Measurements from ENCODE around the gene F2.
"Not testable (repeated sequence)": the region's sequence is repeated elsewhere in the genome, so short reads cannot be mapped to it uniquely, and the experiment has no call there.

F2 gene
- total RNA-seq, result 0 to 1.9 (median 0) reads per million in 17 experiments

DNA sequence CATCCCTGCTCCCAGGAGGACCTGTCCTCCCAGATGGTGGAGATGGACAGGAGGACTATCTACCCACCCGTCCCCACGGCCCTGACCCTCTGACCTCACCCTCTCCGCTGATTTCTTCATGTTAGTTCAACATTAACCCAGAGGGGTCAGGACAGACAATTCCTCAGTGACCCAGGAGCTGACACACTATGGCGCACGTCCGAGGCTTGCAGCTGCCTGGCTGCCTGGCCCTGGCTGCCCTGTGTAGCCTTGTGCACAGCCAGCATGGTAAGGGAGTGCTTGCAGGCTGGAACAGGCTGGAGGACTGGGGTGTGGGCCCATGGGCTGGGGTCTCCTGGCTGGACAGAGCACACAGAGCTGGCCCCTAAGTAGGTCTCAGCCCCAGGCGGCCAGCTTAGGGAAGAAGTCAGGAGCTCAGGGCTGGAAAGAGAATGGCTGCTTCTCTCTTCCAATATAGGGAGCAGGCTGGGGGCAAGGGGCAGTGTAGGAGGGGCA is at the start of gene F2:
Gene F2, plus strand, starts transcription at position 166 of the 495 bp plus-strand sequence. Its CDS starts 23 bp downstream, at position 189.
- no peak for DNase-seq

GRCh38 chr11:46669711-46670139 is 49.3 kb upstream of the F2 start:
- DNase-seq, result peak; percentile 30 to 55 (median 44)

GRCh38 chr11:46670521-46670920 is 48.5 kb upstream of the F2 start:
- DNase-seq, result not testable (repeated sequence)

DNA sequence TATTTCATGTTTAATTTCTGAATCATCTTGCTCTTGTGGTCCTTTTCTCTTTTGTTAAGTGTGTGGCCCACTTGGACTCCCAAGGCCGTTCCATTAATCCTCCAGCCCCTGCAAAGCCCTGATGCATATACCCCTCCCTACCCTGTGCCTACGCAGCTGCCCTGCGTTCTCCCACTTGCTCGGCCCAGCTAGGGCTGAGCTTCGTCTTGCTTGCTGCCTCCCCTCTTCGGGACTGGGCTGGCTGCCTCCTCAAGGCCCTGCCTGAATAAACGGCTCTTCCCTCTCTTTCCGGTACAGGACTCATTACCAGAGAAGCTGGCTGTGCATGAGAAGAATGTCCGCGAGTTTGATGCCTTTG is 47.1 kb upstream of the F2 start:
- no peak for DNase-seq

DNA sequence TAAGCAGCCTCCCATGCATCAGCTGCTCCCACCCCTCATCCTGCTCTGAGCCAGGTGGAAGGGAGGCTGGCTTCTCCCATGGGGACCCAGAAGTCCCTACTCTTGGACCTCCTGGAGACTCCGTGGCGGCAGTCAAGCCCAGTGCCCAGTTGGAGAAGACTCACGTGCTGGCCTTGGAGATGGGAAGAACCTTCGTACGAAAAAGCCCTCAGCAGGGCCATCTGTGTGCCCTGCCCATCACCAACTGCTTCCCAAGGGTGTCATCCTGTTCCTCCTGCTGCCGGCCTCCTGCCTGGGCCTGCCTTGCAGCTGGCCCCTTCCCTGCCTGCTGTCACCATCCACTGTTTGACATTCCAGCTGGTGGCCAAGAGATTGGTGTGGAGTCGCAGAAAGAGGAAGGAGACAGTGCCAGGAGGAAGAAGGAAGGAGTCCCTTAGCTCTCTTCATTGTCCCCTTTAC is 46.6 kb upstream of the F2 start:
- DNase-seq, result peak; percentile 23 to 47 (median 46)

DNA sequence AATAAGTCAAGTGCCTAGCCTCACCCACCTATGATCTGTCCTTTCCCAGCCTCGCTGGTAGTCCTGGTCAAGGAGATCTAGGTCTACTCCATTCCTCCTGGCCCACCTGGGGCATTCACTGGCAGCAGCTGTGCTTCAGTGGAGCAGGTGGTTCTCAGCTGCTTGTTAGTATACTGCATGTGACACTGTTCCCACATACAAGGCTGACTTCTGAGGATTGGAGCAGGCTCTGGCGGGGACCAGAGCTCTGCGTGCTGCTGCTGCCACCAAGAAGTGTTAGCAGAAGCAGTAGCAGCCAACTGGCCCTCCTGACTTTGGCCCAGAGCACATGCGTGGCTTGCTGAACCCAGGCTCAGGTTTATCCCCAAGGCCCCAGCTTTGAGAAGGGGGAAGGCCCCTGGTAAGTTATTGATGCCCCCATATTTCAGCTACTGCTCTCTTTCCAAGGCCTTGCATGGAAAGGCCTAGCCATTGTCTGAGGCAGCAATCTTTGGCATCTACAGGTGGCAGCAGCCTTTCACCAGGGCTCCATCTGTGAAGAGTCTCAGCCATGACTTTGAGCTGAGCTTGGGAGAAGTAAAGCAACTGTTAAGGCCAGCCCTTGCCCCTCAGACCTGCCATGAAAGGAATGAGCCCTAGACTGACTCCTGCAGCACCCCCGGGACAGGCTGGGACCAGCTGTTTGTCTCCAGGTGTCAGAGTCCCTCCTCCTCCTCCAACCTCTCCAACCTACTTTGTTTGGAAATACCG is 45.1 kb upstream of the F2 start:
- DNase-seq, result no peak

DNA sequence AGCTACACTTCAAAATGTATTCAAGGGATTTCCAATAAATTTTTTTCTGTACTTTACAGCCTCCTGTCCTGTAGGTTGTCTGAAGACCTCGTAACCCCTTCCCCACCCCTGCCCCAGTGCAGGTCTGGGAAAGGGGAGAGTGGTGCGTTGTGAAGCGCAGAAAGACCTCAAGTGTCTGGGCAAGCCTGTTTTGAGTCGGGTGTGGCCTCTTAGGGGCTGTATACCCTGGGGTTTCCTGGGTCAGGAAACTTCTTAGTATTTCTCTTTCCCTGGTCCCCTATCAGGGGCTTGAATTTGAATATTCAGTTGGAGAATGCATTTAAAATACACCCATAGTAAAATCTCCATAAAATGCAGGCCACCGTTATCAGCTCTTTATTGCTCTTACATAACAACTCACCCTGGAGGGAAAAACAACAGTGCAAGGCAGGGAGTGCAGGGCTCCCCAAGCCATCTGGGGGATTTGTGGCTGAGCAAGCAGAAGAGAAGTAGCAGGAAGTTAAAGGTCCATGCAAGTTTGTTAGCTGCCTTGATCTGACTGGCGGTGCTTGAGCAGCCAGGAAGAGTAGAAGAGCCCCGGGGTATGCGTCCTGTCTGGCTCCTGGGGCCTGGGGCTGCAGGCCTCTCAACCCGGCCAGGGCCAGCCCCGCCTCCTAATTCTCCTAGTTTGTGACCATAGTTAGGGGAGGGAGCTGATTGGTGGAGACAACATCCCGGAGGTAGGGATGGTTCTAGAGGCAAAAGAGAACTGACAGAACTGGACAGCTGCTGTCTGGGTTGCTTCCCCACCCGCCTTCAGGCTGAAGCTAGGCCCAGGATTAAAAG is 44.3 kb upstream of the F2 start:
- DNase-seq, result peak; percentile 9 to 61 (median 46)

DNA sequence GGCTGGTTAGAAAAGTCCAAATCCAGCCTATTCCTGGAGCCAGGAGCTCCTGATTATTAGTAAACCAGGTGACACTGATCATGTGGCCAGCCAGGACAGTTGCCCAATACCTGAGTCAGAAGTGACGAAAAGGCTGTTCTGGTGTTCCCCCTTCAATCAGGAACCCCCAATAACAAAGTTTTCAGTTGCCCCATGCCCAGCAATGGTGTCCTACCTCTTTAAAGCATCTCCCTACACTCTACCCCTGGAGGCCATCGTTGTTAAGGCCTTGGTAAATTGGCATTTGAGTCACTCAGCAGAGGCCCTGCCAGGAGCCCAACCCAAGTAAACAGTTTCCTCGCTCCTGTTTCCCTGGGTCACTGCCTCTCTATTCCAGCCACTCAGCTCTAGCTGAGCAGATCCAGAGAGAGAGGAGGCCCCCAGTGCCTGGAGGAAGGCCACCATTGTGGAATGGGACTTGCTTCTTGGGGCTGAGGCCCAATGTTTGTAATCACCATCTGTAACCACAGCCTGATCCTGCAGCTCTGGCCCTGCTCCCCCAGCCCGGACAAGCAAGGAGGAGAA is 43.6 kb upstream of the F2 start:
- peak in 2 of 4 experiments; percentile 33 to 59 for DNase-seq

- DNase-seq, result no peak
Observed at GRCh38 chr11:46675949-46676348, 43.1 kb upstream of the F2 start.

GRCh38 chr11:46676436-46677158 is 42.4 kb upstream of the F2 start:
- peak; percentile 58 to 73 (median 70) for DNase-seq

DNA sequence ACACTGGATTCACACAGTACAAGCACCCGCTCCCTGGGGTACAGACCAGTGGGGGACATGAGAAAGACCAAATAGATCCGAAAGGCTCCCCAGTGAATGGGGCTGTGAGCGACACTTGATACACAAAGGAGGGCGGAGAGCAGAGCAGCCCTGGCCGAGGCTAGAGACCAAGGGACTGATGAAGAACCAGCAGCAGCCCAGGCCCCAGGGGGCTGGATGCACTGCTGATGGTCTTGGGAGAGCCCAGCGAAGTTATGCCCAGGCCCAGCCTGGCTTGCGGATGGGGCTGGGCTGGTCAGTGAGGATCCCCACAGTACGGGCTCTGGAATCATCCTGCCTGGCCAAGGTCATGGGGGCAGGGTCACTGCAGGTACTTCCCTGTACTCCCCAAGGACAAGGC is 41.8 kb upstream of the F2 start:
- DNase-seq, result no peak

GRCh38 chr11:46677991-46678740 is 40.8 kb upstream of the F2 start:
- no peak for DNase-seq

- no peak for DNase-seq
Observed at GRCh38 chr11:46678741-46679130, 40.3 kb upstream of the F2 start.

DNA sequence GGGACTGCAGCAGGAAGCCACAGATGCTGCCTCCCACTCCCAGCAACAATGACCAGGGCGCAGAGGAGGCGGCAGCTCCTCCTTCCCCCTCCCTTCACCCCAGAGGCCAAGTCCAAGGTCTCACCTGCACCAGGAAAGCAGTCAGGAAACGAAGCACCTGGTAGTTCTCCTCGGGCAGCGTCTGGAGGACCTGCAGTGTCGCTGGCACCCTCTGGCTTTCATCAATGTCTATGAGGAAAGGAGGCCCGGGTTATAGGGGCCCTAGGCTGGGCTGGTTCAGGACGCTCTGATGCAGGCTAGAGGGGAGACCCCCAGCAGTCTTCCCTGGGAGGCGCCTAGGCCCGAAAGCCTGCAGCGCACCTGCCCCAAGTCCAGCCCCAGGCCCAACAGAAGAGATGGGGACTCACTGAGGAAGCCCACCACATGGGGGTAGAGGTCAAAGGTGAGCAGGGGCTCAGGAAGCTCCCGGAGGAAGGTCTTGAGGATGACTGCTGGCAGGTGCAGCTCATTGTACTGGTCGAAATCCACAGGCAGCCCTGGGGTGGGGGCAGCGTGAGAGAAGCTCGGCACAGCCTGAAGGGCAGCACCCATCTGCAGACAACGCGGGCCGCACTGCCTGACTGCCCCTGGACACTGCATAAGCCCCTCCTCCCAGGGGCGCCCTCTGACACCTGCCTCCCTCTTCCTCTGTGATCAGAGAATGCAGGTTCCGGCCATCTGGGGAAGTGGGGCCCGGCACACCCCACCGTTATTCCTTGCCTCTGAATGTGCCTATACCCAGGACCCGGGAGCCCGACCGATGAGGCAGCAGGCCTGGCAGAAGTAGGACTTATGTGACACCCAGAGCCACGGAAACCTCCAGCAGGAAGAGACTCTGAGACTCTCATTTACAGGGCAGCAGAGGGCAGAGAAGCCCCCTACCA is 39.5 kb upstream of the F2 start:
- no peak for DNase-seq

- no peak for DNase-seq
Observed at GRCh38 chr11:46680164-46680760, 38.8 kb upstream of the F2 start.

DNA sequence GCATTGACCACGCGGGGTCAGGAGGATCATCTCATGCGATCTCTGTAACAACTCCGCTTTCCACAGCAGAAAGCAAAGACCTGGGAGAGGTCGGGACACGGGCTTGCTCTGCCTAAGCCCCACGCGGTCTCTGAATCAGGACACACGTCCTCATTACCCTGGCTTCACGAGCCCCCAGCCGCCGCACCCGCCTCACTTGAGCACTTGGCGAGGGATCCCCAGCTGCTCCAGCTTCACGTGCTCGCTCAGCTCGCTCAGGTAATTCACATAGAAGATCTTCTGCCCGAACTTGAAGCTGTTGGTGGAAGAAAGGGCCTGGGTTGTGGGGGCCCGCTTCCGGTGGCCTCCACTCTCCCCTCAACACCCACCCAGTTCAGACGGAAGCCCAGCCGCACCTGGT is 38.2 kb upstream of the F2 start:
- DNase-seq, result no peak

GRCh38 chr11:46681814-46682213 is 37.2 kb upstream of the F2 start:
- DNase-seq, result no peak

DNA sequence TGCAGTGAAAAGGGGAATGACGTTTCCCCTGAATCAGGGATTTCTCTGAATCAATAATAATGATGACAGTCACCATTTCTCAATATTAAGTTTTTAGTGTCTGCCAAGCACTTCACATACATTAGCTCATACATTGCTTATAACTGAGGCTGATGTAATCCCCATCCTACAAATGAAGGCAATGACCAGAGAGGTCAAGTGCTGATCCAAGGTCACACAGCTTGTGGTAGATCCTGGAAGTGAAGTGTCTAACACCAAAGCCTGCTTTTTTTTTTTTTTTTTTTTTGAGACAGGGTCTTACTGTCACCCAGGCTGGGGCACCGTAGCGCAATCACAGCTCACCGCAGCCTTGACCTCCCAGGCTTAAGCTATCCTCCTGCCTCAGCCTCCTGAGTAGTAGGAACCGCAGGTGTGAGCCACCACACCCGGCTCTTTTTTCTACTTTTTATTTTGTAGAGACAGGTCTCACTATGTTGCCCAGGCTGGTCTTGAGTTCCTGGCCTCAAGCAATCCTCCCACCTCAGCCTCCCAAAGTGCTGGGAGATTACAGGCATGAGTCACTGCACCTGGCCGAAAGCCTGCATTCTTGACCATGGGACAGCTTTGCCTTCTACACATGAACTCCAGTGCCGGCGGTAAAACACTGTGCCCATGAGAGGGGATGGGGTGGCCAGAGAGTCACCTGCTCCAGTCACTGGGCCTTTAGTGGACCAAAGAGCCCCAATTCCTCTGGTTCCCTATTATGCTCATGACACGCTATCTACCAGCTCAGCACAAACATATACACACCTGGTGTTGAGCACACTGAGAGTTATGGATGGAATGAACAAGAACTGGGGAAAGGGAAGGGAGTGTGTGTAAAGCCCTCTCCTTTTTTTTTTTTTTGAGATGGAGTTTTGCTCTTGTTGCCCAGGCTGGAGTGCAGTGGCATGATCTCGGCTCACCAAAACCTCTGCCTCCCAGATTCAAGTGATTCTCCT is 36.0 kb upstream of the F2 start:
- no peak for DNase-seq

GRCh38 chr11:46684367-46684766 is 34.6 kb upstream of the F2 start:
- DNase-seq, result peak in 2 of 4 experiments; percentile 25 to 47
